ENCODE measurements around the gene MRPL51. TPM values are rescaled to one million over a fixed set of nuclear protein-coding genes. Genes with fewer than 3 reads are reported as not detected.

MRPL51 gene
- total and polyA plus RNA-seq, 7 experiments from 2014 or later, result 22.5 to 220 (median 82.0) TPM

GRCh38 chr12:6459004-6459337 lies 34.1 kb downstream of the MRPL51 start:
- CTCF ChIA-PET, result interaction anchor here (0.9 to 2.5 kb wide), 5 partner anchors 10 to 35 kb away, joined by 3 to 8 read pairs (median 4); no protein-coding TSS in a partner anchor
- Histone ChIP-seq H3K9me3 (ENCODE audit: control insufficient read depth in 2 of 3, low read length in 3 of 3) (no peaks in the 10 kb centered on the region), H3K4me1 (ENCODE audit: control insufficient read depth in 2 of 2, insufficient read depth in 2 of 2, low read length in 2 of 2) (peaks cover 46 to 70% of the 10 kb centered on the region in 2 donors), H3K36me3 (ENCODE audit: control insufficient read depth in 2 of 3, insufficient read depth in 3 of 3, low read length in 3 of 3) (peaks cover 3 to 52% (median 28%) of the 10 kb centered on the region in 3 experiments), H3K27ac (ENCODE audit: low read depth, low read length) (peak overlapping the region; percentile 58), H3K27me3 (ENCODE audit: control insufficient read depth in 2 of 2, insufficient read depth in 2 of 2, low read length in 2 of 2) (no peaks in the 10 kb centered on the region), H3K4me3 (ENCODE audit: low read length) (no peak overlapping the region)
- ATAC-seq (no peak), DNase-seq (no peak)
- peaks cover 54 to 94% (median 81%) of the 10 kb centered on the region in 7 donors for H3K4me1 Mint-ChIP-seq
- peak overlapping the region in 7 of 10 donors; percentile 37 to 66 (median 57) for H3K4me3 Mint-ChIP-seq
- intact Hi-C loops (cut with micrococcal nuclease), result no loop called here
- H3K27ac Mint-ChIP-seq, result peak overlapping the region; percentile 76 to 99 (median 95)
- peaks cover 19 to 69% (median 48%) of the 10 kb centered on the region in 5 donors for H3K36me3 Mint-ChIP-seq
- POLR2A ChIA-PET, result interaction anchor here (1.2 to 16.5 kb wide), 6 partner anchors 12 to 122 kb away, joined by 5 to 726 read pairs (median 85); partner anchors contain the start of genes CD27, MRPL51, TAPBPL and VAMP1
- H3K9me3 Mint-ChIP-seq, result no peaks in the 10 kb centered on the region
- no peaks in the 10 kb centered on the region for H3K27me3 Mint-ChIP-seq

GRCh38 chr12:6458281-6459003 lies 34.6 kb downstream of the MRPL51 start:
- H3K4me1 Mint-ChIP-seq, result peaks cover 54 to 92% (median 78%) of the 10 kb centered on the region in 7 donors
- H3K4me3 Mint-ChIP-seq, result peak overlapping the region in 7 of 10 donors; percentile 8 to 66 (median 39)
- H3K27me3 Mint-ChIP-seq, result no peaks in the 10 kb centered on the region
- peaks cover 19 to 69% (median 48%) of the 10 kb centered on the region in 5 donors for H3K36me3 Mint-ChIP-seq
- H3K27ac Mint-ChIP-seq, result peak overlapping the region; percentile 76 to 99 (median 95)
- Histone ChIP-seq H3K4me1 (ENCODE audit: control insufficient read depth in 2 of 2, insufficient read depth in 2 of 2, low read length in 2 of 2) (peaks cover 46 to 70% of the 10 kb centered on the region in 2 donors), H3K4me3 (ENCODE audit: low read length) (no peak overlapping the region), H3K27ac (ENCODE audit: low read depth, low read length) (peak overlapping the region; percentile 58), H3K27me3 (ENCODE audit: control insufficient read depth in 2 of 2, insufficient read depth in 2 of 2, low read length in 2 of 2) (no peaks in the 10 kb centered on the region), H3K9me3 (ENCODE audit: control insufficient read depth in 2 of 3, low read length in 3 of 3) (no peaks in the 10 kb centered on the region), H3K36me3 (ENCODE audit: control insufficient read depth in 2 of 3, insufficient read depth in 3 of 3, low read length in 3 of 3) (peaks cover 3 to 54% (median 28%) of the 10 kb centered on the region in 3 experiments)
- no peaks in the 10 kb centered on the region for H3K9me3 Mint-ChIP-seq
- ATAC-seq (no peak), DNase-seq (no peak)
- ChIA-PET CTCF (interaction anchor here (0.9 to 1.8 kb wide), 4 partner anchors 31 to 78 kb away, joined by 3 to 6 read pairs (median 4); no protein-coding TSS in a partner anchor), POLR2A (interaction anchor here (0.6 to 16.5 kb wide), 9 partner anchors 12 to 634 kb away, joined by 3 to 726 read pairs (median 8); partner anchors contain the start of genes C1R, CD27, MRPL51 and TAPBPL)
- intact Hi-C loops (cut with micrococcal nuclease), result no loop called here

- H3K9me3 ChIP-seq (ENCODE audit: control insufficient read depth in 2 of 3, low read length in 3 of 3), result no peaks in the 10 kb centered on the region
- ChIA-PET POLR2A (interaction anchor here (0.6 to 16.5 kb wide), 11 partner anchors 8 to 635 kb away, joined by 3 to 726 read pairs (median 6); partner anchors contain the start of genes C1R, CD27, TAPBPL and VAMP1), CTCF (interaction anchor here (1.3 to 1.4 kb wide), 2 partner anchors 8 to 79 kb away, joined by 3 to 6 read pairs; no protein-coding TSS in a partner anchor)
- Mint-ChIP-seq H3K27ac (peak overlapping the region; percentile 41 to 99 (median 84)), H3K4me3 (peak overlapping the region in 2 of 10 donors; percentile 11 to 49), H3K4me1 (peaks cover 49 to 92% (median 76%) of the 10 kb centered on the region in 7 donors), H3K36me3 (peaks cover 19 to 68% (median 43%) of the 10 kb centered on the region in 5 donors), H3K27me3 (no peaks in the 10 kb centered on the region), H3K9me3 (peaks cover 0 to 2% (median 0%) of the 10 kb centered on the region in 11 donors)
- H3K27me3 ChIP-seq (ENCODE audit: control insufficient read depth in 2 of 2, insufficient read depth in 2 of 2, low read length in 2 of 2), result no peaks in the 10 kb centered on the region
- peaks cover 3 to 59% (median 28%) of the 10 kb centered on the region in 3 experiments for H3K36me3 ChIP-seq (ENCODE audit: control insufficient read depth in 2 of 3, insufficient read depth in 3 of 3, low read length in 3 of 3)
- DNase-seq, result no peak
- peak overlapping the region; percentile 43 for H3K27ac ChIP-seq (ENCODE audit: low read depth, low read length)
- peaks cover 41 to 66% of the 10 kb centered on the region in 2 donors for H3K4me1 ChIP-seq (ENCODE audit: control insufficient read depth in 2 of 2, insufficient read depth in 2 of 2, low read length in 2 of 2)
- H3K4me3 ChIP-seq (ENCODE audit: low read length), result no peak overlapping the region
- ATAC-seq, result no peak
- intact Hi-C loops (cut with micrococcal nuclease), result no loop called here
Measured at GRCh38 chr12:6457220-6457945, 35.7 kb downstream of the MRPL51 start.

GRCh38 chr12:6452944-6453630 lies 40.0 kb downstream of the MRPL51 start:
- ATAC-seq, result no peak
- CTCF ChIA-PET, result interaction anchor here (1.0 to 6.6 kb wide), 6 partner anchors 9 to 84 kb away, joined by 3 to 46 read pairs (median 6); partner anchors contain the start of gene VAMP1
- Histone ChIP-seq H3K4me3 (ENCODE audit: low read length) (peak overlapping the region; percentile 83), H3K27me3 (ENCODE audit: control insufficient read depth in 2 of 2, insufficient read depth in 2 of 2, low read length in 2 of 2) (no peaks in the 10 kb centered on the region), H3K36me3 (ENCODE audit: control insufficient read depth in 2 of 3, insufficient read depth in 3 of 3, low read length in 3 of 3) (peaks cover 8 to 62% (median 12%) of the 10 kb centered on the region in 3 experiments), H3K27ac (ENCODE audit: low read depth, low read length) (peak overlapping the region; percentile 96), H3K4me1 (ENCODE audit: control insufficient read depth in 2 of 2, insufficient read depth in 2 of 2, low read length in 2 of 2) (peaks cover 35 to 57% of the 10 kb centered on the region in 2 donors), H3K9me3 (ENCODE audit: control insufficient read depth in 2 of 3, low read length in 3 of 3) (no peaks in the 10 kb centered on the region)
- H3K9me3 Mint-ChIP-seq, result peaks cover 0 to 2% (median 0%) of the 10 kb centered on the region in 11 donors
- POLR2A ChIA-PET, result interaction anchor here (0.7 to 18.5 kb wide), 10 partner anchors 5 to 115 kb away, joined by 3 to 726 read pairs (median 46); partner anchors contain the start of genes CD27, GAPDH, TAPBPL and VAMP1
- no peak for DNase-seq
- H3K4me3 Mint-ChIP-seq, result peak overlapping the region; percentile 96 to 100 (median 98)
- H3K36me3 Mint-ChIP-seq, result peaks cover 9 to 55% (median 25%) of the 10 kb centered on the region in 5 donors
- peak overlapping the region; percentile 96 to 100 (median 99) for H3K27ac Mint-ChIP-seq
- H3K4me1 Mint-ChIP-seq, result peaks cover 44 to 82% (median 69%) of the 10 kb centered on the region in 7 donors
- intact Hi-C loops (cut with micrococcal nuclease), result loop anchor here (1.0 kb wide), 5 partner anchors 8 to 41 kb away; partner anchors contain the start of genes CD27 (in 2 of the 2) and NCAPD2 (in 1 of the 2)
- H3K27me3 Mint-ChIP-seq, result no peaks in the 10 kb centered on the region

GRCh38 chr12:6452245-6452943 lies 40.7 kb downstream of the MRPL51 start:
- CTCF ChIA-PET, result interaction anchor here (0.6 to 6.6 kb wide), 13 partner anchors 10 to 488 kb away, joined by 3 to 46 read pairs (median 4); partner anchors contain the start of gene VAMP1
- Mint-ChIP-seq H3K27ac (peak overlapping the region; percentile 96 to 100 (median 99)), H3K4me1 (peaks cover 49 to 86% (median 73%) of the 10 kb centered on the region in 7 donors), H3K4me3 (peak overlapping the region; percentile 96 to 100 (median 98)), H3K36me3 (peaks cover 8 to 58% (median 29%) of the 10 kb centered on the region in 5 donors), H3K27me3 (no peaks in the 10 kb centered on the region), H3K9me3 (peaks cover 0 to 2% (median 0%) of the 10 kb centered on the region in 11 donors)
- POLR2A ChIA-PET, result interaction anchor here (0.7 to 18.5 kb wide), 16 partner anchors 6 to 161 kb away, joined by 3 to 726 read pairs (median 10); partner anchors contain the start of genes CD27, GAPDH, MRPL51 and TAPBPL
- H3K36me3 ChIP-seq (ENCODE audit: control insufficient read depth in 2 of 3, insufficient read depth in 3 of 3, low read length in 3 of 3), result peaks cover 8 to 55% (median 12%) of the 10 kb centered on the region in 3 experiments
- ATAC-seq (no peak), DNase-seq (no peak)
- peaks cover 42 to 58% of the 10 kb centered on the region in 2 donors for H3K4me1 ChIP-seq (ENCODE audit: control insufficient read depth in 2 of 2, insufficient read depth in 2 of 2, low read length in 2 of 2)
- H3K27me3 ChIP-seq (ENCODE audit: control insufficient read depth in 2 of 2, insufficient read depth in 2 of 2, low read length in 2 of 2), result no peaks in the 10 kb centered on the region
- H3K27ac ChIP-seq (ENCODE audit: low read depth, low read length), result peak overlapping the region; percentile 96
- no peaks in the 10 kb centered on the region for H3K9me3 ChIP-seq (ENCODE audit: control insufficient read depth in 2 of 3, low read length in 3 of 3)
- intact Hi-C loops (cut with micrococcal nuclease), result loop anchor here (1.0 kb wide), 5 partner anchors 8 to 42 kb away; partner anchors contain the start of genes CD27 (in 2 of the 2) and NCAPD2 (in 1 of the 2)
- H3K4me3 ChIP-seq (ENCODE audit: low read length), result peak overlapping the region; percentile 83

Measured in naive thymus-derived CD4-positive, alpha-beta T cell (primary cell).